ENCODE data around the gene SLC29A1. TPM values are rescaled to one million over a fixed set of nuclear protein-coding genes. Genes with fewer than 3 reads are reported as not detected.
"Not testable (repeated sequence)": the region's sequence is repeated elsewhere in the genome, so short reads cannot be mapped to it uniquely, and the experiment has no call there.

The SLC29A1 gene
- total RNA-seq, 1 experiment from 2014 or later, result 7.0 TPM

- H3K9me3 Mint-ChIP-seq (ENCODE audit: unreplicated experiment), result no peaks in the 10 kb centered on the region
- ChIA-PET CTCF (interaction anchor here (1.8 kb wide), 1 partner anchor 11 kb away, joined by 7 read pairs; no protein-coding TSS in a partner anchor), POLR2A (interaction anchor here (0.8 kb wide), 1 partner anchor 58 kb away, joined by 3 read pairs; no protein-coding TSS in a partner anchor)
- BruUV-seq (replicated peaks), result no TSS peak
- no peak overlapping the region for H3K4me3 Mint-ChIP-seq (ENCODE audit: unreplicated experiment)
- H3K36me3 Mint-ChIP-seq (ENCODE audit: insufficient read depth, unreplicated experiment), result no peaks in the 10 kb centered on the region
- H3K27me3 Mint-ChIP-seq (ENCODE audit: insufficient read depth, unreplicated experiment), result peaks cover 17% of the 10 kb centered on the region
- intact Hi-C loops (cut with micrococcal nuclease), result no loop called here
- no peak for TF ChIP-seq CTCF (IDR thresholded peaks at IDR 0.05; ENCODE audit: unreplicated experiment)
- DNase-seq (ENCODE audit: unreplicated experiment), result no peak
- H3K27ac Mint-ChIP-seq (ENCODE audit: low read depth, unreplicated experiment), result no peak overlapping the region
- peaks cover 9% of the 10 kb centered on the region for H3K4me1 Mint-ChIP-seq (ENCODE audit: insufficient read depth, unreplicated experiment)
Observed at GRCh38 chr6:44183783-44184182, 39.6 kb upstream of the SLC29A1 start.

- ChIA-PET CTCF (interaction anchor here (1.0 kb wide), 1 partner anchor 37 kb away, joined by 3 read pairs; no protein-coding TSS in a partner anchor), POLR2A (interaction anchor here (0.6 to 0.7 kb wide), 2 partner anchors 39 to 42 kb away, joined by 3 read pairs; no protein-coding TSS in a partner anchor)
- H3K4me1 Mint-ChIP-seq (ENCODE audit: insufficient read depth, unreplicated experiment); intact Hi-C loops (cut with micrococcal nuclease); H3K9me3 Mint-ChIP-seq (ENCODE audit: unreplicated experiment); BruUV-seq (replicated peaks); H3K4me3 Mint-ChIP-seq (ENCODE audit: unreplicated experiment); H3K36me3 Mint-ChIP-seq (ENCODE audit: insufficient read depth, unreplicated experiment); H3K27ac Mint-ChIP-seq (ENCODE audit: low read depth, unreplicated experiment); DNase-seq (ENCODE audit: unreplicated experiment): not testable (repeated sequence)
- H3K27me3 Mint-ChIP-seq (ENCODE audit: insufficient read depth, unreplicated experiment), result peaks cover 17% of the 10 kb centered on the region
Observed at GRCh38 chr6:44185356-44185755, 38.0 kb upstream of the SLC29A1 start.

GRCh38 chr6:44185953-44186634 is 37.3 kb upstream of the SLC29A1 start:
- Mint-ChIP-seq H3K4me3 (ENCODE audit: unreplicated experiment) (no peak overlapping the region), H3K9me3 (ENCODE audit: unreplicated experiment) (no peaks in the 10 kb centered on the region), H3K36me3 (ENCODE audit: insufficient read depth, unreplicated experiment) (no peaks in the 10 kb centered on the region), H3K27me3 (ENCODE audit: insufficient read depth, unreplicated experiment) (peaks cover 17% of the 10 kb centered on the region), H3K4me1 (ENCODE audit: insufficient read depth, unreplicated experiment) (no peaks in the 10 kb centered on the region), H3K27ac (ENCODE audit: low read depth, unreplicated experiment) (no peak overlapping the region)
- DNase-seq (ENCODE audit: unreplicated experiment), result no peak
- intact Hi-C loops (cut with micrococcal nuclease), result no loop called here
- CTCF ChIA-PET, result interaction anchor here (0.8 to 1.0 kb wide), 2 partner anchors 13 to 37 kb away, joined by 3 to 5 read pairs; no protein-coding TSS in a partner anchor
- no peak for TF ChIP-seq CTCF (IDR thresholded peaks at IDR 0.05; ENCODE audit: unreplicated experiment)
- POLR2A ChIA-PET, result interaction anchor here (0.6 to 0.9 kb wide), 3 partner anchors 13 to 1597 kb away, joined by 3 to 4 read pairs (median 3); no protein-coding TSS in a partner anchor
- no TSS peak for BruUV-seq (replicated peaks)

- ChIA-PET CTCF (no interaction called here), POLR2A (interaction anchor here (0.7 to 0.9 kb wide), 2 partner anchors 12 to 1596 kb away, joined by 3 to 4 read pairs; no protein-coding TSS in a partner anchor)
- no TSS peak for BruUV-seq (replicated peaks)
Observed at GRCh38 chr6:44186635-44187025, 36.8 kb upstream of the SLC29A1 start.

More at GRCh38 chr6:44186635-44187025, 36.8 kb upstream of the SLC29A1 start:
- Mint-ChIP-seq H3K27me3 (ENCODE audit: insufficient read depth, unreplicated experiment) (peaks cover 17% of the 10 kb centered on the region), H3K4me1 (ENCODE audit: insufficient read depth, unreplicated experiment) (no peaks in the 10 kb centered on the region), H3K9me3 (ENCODE audit: unreplicated experiment) (no peaks in the 10 kb centered on the region), H3K36me3 (ENCODE audit: insufficient read depth, unreplicated experiment) (no peaks in the 10 kb centered on the region), H3K27ac (ENCODE audit: low read depth, unreplicated experiment) (no peak overlapping the region), H3K4me3 (ENCODE audit: unreplicated experiment) (no peak overlapping the region)
- TF ChIP-seq CTCF (IDR thresholded peaks at IDR 0.05; ENCODE audit: unreplicated experiment), result no peak
- intact Hi-C loops (cut with micrococcal nuclease), result no loop called here
- DNase-seq (ENCODE audit: unreplicated experiment), result no peak
